ENCODE measurements around the gene METTL5.
A peak's percentile ranks its signal among the peaks of the same experiment; 100 is the strongest.
"Not testable (repeated sequence)": the region's sequence is repeated elsewhere in the genome, so short reads cannot be mapped to it uniquely, and the experiment has no call there.

Gene METTL5

DNA sequence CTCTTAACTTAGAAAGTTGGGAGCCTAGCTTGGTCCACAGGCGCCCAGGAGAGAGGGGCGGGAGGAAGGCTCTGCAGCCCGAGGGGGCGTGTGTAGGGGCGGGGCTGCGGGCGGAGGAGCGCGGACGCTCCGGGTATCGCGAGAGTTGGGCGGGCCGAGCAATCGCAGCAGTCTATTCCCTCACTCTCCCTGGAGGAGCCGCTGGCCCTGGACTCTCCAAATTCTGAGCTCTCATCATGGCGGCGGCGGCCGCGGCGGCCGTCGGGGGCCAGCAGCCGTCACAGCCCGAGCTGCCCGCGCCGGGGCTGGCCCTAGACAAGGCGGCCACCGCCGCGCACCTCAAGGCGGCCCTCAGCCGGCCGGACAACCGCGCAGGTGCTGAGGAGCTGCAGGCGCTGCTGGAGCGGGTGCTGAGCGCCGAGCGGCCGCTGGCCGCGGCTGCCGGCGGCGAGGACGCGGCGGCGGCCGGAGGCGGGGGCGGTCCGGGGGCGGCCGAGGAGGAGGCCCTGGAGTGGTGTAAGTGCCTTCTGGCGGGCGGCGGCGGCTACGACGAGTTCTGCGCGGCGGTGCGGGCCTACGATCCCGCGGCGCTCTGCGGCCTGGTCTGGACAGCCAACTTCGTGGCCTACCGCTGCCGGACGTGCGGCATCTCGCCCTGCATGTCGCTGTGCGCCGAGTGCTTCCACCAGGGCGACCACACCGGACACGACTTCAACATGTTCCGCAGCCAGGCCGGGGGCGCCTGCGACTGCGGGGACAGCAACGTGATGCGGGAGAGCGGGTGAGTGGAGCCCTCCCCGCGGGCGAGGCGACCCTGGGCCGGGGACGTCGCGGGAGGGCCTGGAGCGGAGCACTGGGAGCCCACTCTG lies 2.8 kb upstream of the METTL5 start, which contains the start of gene UBR3:
Gene UBR3, plus strand, starts transcription at position 183 of the 869 bp plus-strand sequence. Its CDS starts 54 bp downstream, at position 237.
- H3K36me3 ChIP-seq (ENCODE audit: insufficient read depth, low read depth, low read length), result no peaks in the 10 kb centered on the region
- H3K9ac ChIP-seq (ENCODE audit: low read depth, low read length), result peak within 1 kb of the TSS; percentile 56; the same call in 1 of the 2 replicates
- H3K27me3 ChIP-seq (ENCODE audit: insufficient read depth, low read length), result no peaks in the 10 kb centered on the region; the same call in 1 of the 2 replicates
- H3K4me1 ChIP-seq (ENCODE audit: insufficient read depth, low read length), result peaks cover 14% of the 10 kb centered on the region
- H3K27ac ChIP-seq (ENCODE audit: low read length), result no peak within 1 kb of the TSS
- peak within 1 kb of the TSS; percentile 77 for H3K4me3 ChIP-seq (ENCODE audit: low read length)
- H3K9me3 ChIP-seq (ENCODE audit: insufficient read depth, low read depth, low read length), result no peaks in the 10 kb centered on the region

GRCh38 chr2:169823996-169824372 lies 721 bp downstream of the METTL5 start:
- no peaks in the 10 kb centered on the region for H3K9me3 ChIP-seq (ENCODE audit: insufficient read depth, low read depth, low read length)
- H3K4me1 ChIP-seq (ENCODE audit: insufficient read depth, low read length), result peaks cover 14% of the 10 kb centered on the region
- peak overlapping the region; percentile 90 for H3K9ac ChIP-seq (ENCODE audit: low read depth, low read length)
- peak overlapping the region; percentile 86 for H3K4me3 ChIP-seq (ENCODE audit: low read length)
- no peak overlapping the region for H3K27ac ChIP-seq (ENCODE audit: low read length)
- peaks cover 21% of the 10 kb centered on the region for H3K36me3 ChIP-seq (ENCODE audit: insufficient read depth, low read depth, low read length)
- H3K27me3 ChIP-seq (ENCODE audit: insufficient read depth, low read length), result no peaks in the 10 kb centered on the region; the same call in 1 of the 2 replicates

GRCh38 chr2:169822785-169823392 lies 1.8 kb downstream of the METTL5 start:
- Histone ChIP-seq H3K9me3 (ENCODE audit: insufficient read depth, low read depth, low read length) (no peaks in the 10 kb centered on the region), H3K36me3 (ENCODE audit: insufficient read depth, low read depth, low read length) (peaks cover 32% of the 10 kb centered on the region), H3K9ac (ENCODE audit: low read depth, low read length) (0 out of 2 replicates have a peak overlapping the region, but pooled peaks have one; percentile 27), H3K27me3 (ENCODE audit: insufficient read depth, low read length) (no peaks in the 10 kb centered on the region; the same call in 1 of the 2 replicates), H3K27ac (ENCODE audit: low read length) (no peak overlapping the region), H3K4me1 (ENCODE audit: insufficient read depth, low read length) (peaks cover 9% of the 10 kb centered on the region; the same call in 1 of the 2 replicates), H3K4me3 (ENCODE audit: low read length) (peak overlapping the region; percentile 86; the same call in 1 of the 2 replicates)

GRCh38 chr2:169822036-169822435 lies 2.7 kb downstream of the METTL5 start:
- Histone ChIP-seq H3K4me1 (ENCODE audit: insufficient read depth, low read length) (peaks cover 9% of the 10 kb centered on the region; the same call in 1 of the 2 replicates), H3K9ac (ENCODE audit: low read depth, low read length) (no peak overlapping the region), H3K36me3 (ENCODE audit: insufficient read depth, low read depth, low read length) (peaks cover 38% of the 10 kb centered on the region), H3K27me3 (ENCODE audit: insufficient read depth, low read length) (no peaks in the 10 kb centered on the region; the same call in 1 of the 2 replicates), H3K9me3 (ENCODE audit: insufficient read depth, low read depth, low read length) (no peaks in the 10 kb centered on the region), H3K4me3 (ENCODE audit: low read length) (no peak overlapping the region), H3K27ac (ENCODE audit: low read length) (no peak overlapping the region)

- not testable (repeated sequence) for H3K9me3 ChIP-seq (ENCODE audit: insufficient read depth, low read depth, low read length); H3K27ac ChIP-seq (ENCODE audit: low read length); H3K4me3 ChIP-seq (ENCODE audit: low read length); H3K27me3 ChIP-seq (ENCODE audit: insufficient read depth, low read length); H3K4me1 ChIP-seq (ENCODE audit: insufficient read depth, low read length); H3K9ac ChIP-seq (ENCODE audit: low read depth, low read length)
- peaks cover 50% of the 10 kb centered on the region for H3K36me3 ChIP-seq (ENCODE audit: insufficient read depth, low read depth, low read length)
Observed at GRCh38 chr2:169820101-169820500, 4.6 kb downstream of the METTL5 start.

DNA sequence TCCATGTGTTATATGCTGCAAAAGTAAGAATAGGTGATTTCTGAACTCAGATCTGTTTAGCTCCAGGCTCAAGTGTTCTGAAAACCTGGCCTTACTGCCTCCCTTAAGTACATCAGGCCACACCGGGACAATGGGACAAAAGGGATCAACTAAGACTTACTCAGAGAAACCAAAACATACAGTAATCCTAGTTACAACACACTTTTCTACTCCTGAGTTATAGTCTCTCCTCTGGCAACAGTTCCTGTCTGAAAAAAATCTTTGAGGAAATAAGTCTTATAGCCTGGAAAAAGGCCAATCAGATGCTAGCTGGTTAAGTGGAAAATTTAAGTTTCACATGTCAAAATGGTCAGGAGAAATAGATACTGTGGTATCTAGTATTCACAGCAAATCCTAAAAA lies 5.6 kb downstream of the METTL5 start:
- no peak overlapping the region for H3K9ac ChIP-seq (ENCODE audit: low read depth, low read length)
- peaks cover 59% of the 10 kb centered on the region for H3K36me3 ChIP-seq (ENCODE audit: insufficient read depth, low read depth, low read length)
- no peak overlapping the region for H3K27ac ChIP-seq (ENCODE audit: low read length)
- no peaks in the 10 kb centered on the region for H3K9me3 ChIP-seq (ENCODE audit: insufficient read depth, low read depth, low read length)
- H3K4me3 ChIP-seq (ENCODE audit: low read length), result no peak overlapping the region
- H3K4me1 ChIP-seq (ENCODE audit: insufficient read depth, low read length), result peaks cover 8% of the 10 kb centered on the region; the same call in 1 of the 2 replicates
- no peaks in the 10 kb centered on the region for H3K27me3 ChIP-seq (ENCODE audit: insufficient read depth, low read length)

GRCh38 chr2:169818241-169818640 lies 6.5 kb downstream of the METTL5 start:
- no peaks in the 10 kb centered on the region for H3K27me3 ChIP-seq (ENCODE audit: insufficient read depth, low read length)
- H3K36me3 ChIP-seq (ENCODE audit: insufficient read depth, low read depth, low read length), result peaks cover 68% of the 10 kb centered on the region
- H3K9me3 ChIP-seq (ENCODE audit: insufficient read depth, low read depth, low read length), result no peaks in the 10 kb centered on the region
- no peak overlapping the region for H3K4me3 ChIP-seq (ENCODE audit: low read length)
- no peak overlapping the region for H3K27ac ChIP-seq (ENCODE audit: low read length)
- H3K4me1 ChIP-seq (ENCODE audit: insufficient read depth, low read length), result peaks cover 4% of the 10 kb centered on the region; the same call in 1 of the 2 replicates
- H3K9ac ChIP-seq (ENCODE audit: low read depth, low read length), result no peak overlapping the region

DNA sequence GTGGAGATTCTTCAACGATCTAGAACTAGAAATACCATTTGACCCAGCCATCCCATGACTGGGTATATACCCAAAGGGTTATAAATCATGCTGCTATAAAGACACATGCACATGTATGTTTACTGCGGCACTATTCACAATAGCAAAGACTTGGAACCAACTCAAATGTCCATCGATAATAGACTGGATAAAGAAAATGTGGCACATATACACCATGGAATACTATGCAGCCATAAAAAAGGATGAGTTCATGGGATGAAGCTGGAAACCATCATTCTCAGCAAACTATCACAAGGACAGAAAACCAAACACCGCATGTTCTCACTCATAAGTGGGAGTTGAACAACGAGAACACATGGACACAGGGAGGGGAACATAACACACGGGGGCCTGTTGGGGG lies 7.3 kb downstream of the METTL5 start:
- not testable (repeated sequence) for H3K9me3 ChIP-seq (ENCODE audit: insufficient read depth, low read depth, low read length); H3K4me3 ChIP-seq (ENCODE audit: low read length)
- H3K36me3 ChIP-seq (ENCODE audit: insufficient read depth, low read depth, low read length), result peaks cover 77% of the 10 kb centered on the region

DNA sequence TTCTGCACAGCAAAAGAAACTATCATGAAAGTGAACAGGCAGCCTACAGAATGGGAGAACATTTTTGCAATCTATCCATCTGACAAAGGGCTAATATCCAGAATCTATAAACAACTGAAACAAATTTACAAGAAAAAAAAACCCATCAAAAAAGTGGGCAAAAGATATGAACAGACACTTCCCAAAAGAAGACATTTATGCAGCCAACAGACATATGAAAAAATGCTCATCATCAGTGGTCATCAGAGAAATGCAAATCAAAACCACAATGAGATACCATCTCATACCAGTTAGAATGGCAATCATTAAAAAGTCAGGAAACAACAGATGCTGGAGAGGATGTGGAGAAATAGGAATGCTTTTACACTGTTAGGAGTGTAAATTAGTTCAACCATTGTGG lies 7.7 kb downstream of the METTL5 start:
- not testable (repeated sequence) for H3K27me3 ChIP-seq (ENCODE audit: insufficient read depth, low read length); H3K9ac ChIP-seq (ENCODE audit: low read depth, low read length); H3K9me3 ChIP-seq (ENCODE audit: insufficient read depth, low read depth, low read length); H3K4me3 ChIP-seq (ENCODE audit: low read length); H3K4me1 ChIP-seq (ENCODE audit: insufficient read depth, low read length); H3K27ac ChIP-seq (ENCODE audit: low read length)
- peaks cover 81% of the 10 kb centered on the region for H3K36me3 ChIP-seq (ENCODE audit: insufficient read depth, low read depth, low read length)

More for the DNA sequence above, 7.3 kb downstream of the METTL5 start:
- not testable (repeated sequence) for H3K27me3 ChIP-seq (ENCODE audit: insufficient read depth, low read length); H3K4me1 ChIP-seq (ENCODE audit: insufficient read depth, low read length); H3K27ac ChIP-seq (ENCODE audit: low read length); H3K9ac ChIP-seq (ENCODE audit: low read depth, low read length)

DNA sequence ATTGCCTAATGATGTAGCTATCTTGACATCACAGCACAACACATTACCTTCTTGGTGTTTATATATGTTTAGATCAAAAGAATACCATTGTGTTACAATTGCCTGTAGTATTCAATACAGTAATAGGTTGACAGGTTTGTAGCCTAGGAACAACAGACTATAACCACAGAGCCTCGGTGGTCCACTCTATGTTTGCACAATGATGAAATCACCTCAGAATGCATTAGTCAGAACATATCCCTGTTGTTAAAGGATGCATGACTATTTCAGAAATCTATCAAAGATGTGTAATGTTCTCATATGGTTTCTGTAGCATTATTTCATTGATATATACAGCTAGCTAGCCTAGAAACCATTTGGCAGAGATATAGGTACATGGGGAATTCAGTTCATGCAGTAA lies 8.9 kb downstream of the METTL5 start:
- Histone ChIP-seq H3K4me1 (ENCODE audit: insufficient read depth, low read length) (peaks cover 2% of the 10 kb centered on the region), H3K9ac (ENCODE audit: low read depth, low read length) (no peak overlapping the region), H3K9me3 (ENCODE audit: insufficient read depth, low read depth, low read length) (no peaks in the 10 kb centered on the region), H3K27ac (ENCODE audit: low read length) (no peak overlapping the region), H3K27me3 (ENCODE audit: insufficient read depth, low read length) (no peaks in the 10 kb centered on the region), H3K4me3 (ENCODE audit: low read length) (no peak overlapping the region), H3K36me3 (ENCODE audit: insufficient read depth, low read depth, low read length) (peaks cover 83% of the 10 kb centered on the region)

DNA sequence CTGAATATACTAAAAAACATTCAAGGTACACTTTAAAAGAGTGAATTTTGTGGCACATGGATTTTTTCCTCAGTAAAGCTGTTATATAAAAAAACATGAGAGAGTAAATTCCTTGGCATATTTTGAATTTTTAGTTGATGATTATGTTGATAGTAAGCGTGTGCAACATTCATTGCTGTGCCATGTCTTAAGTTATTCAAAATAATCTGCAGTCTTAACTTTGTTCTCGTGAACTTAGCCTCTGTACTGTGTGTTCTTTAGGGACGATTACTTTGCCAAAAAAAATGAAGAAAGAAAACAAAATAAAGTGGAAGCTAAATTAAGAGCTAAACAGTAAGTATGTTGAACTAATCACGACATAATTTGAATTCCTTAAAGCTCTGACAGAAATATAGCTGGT lies 16.5 kb downstream of the METTL5 start:
- Histone ChIP-seq H3K27ac (ENCODE audit: low read length) (no peak overlapping the region), H3K9ac (ENCODE audit: low read depth, low read length) (no peak overlapping the region), H3K36me3 (ENCODE audit: insufficient read depth, low read depth, low read length) (peaks cover 93% of the 10 kb centered on the region), H3K4me1 (ENCODE audit: insufficient read depth, low read length) (peaks cover 2% of the 10 kb centered on the region; the same call in 1 of the 2 replicates), H3K4me3 (ENCODE audit: low read length) (no peak overlapping the region), H3K27me3 (ENCODE audit: insufficient read depth, low read length) (no peaks in the 10 kb centered on the region), H3K9me3 (ENCODE audit: insufficient read depth, low read depth, low read length) (no peaks in the 10 kb centered on the region)
